SIG-M5 treated with dmso at 0.1 percent for 504 hours (cell line): Measurements from ENCODE around the gene STK35.
"Not testable (repeated sequence)": the region's sequence is repeated elsewhere in the genome, so short reads cannot be mapped to it uniquely, and the experiment has no call there.

Source experiments
- DNase-seq: peaks from one replicate; lab custom pipeline; 2025; ENCODE audit not compliant: unreplicated experiment; lab: John Stamatoyannopoulos, UW

Gene STK35

DNA sequence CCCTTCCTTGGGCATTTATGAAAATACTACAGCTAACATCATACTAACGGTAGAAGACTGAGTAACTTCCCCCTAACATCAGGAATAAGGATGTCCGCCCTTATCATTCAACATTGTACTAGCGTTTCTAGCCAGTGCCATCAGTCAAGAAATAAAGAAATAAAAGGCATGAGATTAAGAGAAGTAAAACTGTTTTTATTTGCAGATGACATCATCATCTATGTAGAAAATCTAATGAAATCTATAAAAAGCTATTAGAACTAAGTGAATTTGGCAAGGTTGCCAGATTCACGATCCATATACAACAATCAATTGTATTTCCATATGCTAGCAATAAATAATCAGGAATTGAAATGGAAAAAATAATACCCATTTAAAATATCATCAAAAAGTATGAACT is 54.6 kb downstream of the STK35 start:
- no peak for DNase-seq

DNA sequence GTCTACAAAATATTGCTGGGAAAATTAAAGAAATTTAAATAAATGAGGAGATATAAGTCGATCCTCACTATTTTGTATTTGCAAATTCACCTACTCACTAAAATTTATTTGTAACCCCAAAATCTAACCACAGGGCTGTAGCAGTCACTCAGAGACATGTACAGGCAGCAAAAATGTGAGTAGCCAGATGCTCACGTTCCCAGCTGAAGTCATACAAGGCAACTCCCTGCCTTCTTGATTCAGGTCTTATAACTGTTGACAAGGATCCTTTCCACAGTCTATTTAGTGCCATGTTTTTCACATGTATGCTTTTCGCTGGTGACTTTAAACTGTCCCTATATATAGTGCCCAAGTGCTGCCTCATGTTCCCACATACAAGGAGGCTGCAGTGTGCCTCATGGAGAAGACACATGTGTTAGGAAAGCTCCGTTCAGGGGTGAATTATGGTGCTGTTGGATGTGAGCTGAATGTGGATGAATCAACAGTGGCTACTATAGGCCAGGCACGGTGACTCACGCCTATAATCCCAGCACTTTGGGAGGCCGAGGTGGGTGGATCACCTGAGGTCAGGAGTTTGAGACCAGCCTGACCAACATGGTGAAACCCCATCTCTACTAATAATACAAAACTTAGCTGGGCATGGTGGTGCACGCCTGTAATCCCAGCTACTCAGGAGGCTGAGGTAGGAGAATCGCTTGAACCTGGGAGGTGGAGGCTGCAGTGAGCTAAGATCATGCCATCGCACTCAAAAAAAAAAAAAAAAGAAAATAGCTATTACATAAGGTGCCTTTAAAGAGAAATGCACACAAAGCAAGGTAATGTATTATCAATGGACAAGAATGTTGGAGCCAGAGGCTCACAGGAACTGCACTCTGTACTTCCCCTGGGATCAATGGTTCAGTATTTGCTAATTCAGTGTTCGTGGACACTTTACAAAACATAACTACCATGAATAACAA is 55.3 kb downstream of the STK35 start:
- no peak for DNase-seq

DNA sequence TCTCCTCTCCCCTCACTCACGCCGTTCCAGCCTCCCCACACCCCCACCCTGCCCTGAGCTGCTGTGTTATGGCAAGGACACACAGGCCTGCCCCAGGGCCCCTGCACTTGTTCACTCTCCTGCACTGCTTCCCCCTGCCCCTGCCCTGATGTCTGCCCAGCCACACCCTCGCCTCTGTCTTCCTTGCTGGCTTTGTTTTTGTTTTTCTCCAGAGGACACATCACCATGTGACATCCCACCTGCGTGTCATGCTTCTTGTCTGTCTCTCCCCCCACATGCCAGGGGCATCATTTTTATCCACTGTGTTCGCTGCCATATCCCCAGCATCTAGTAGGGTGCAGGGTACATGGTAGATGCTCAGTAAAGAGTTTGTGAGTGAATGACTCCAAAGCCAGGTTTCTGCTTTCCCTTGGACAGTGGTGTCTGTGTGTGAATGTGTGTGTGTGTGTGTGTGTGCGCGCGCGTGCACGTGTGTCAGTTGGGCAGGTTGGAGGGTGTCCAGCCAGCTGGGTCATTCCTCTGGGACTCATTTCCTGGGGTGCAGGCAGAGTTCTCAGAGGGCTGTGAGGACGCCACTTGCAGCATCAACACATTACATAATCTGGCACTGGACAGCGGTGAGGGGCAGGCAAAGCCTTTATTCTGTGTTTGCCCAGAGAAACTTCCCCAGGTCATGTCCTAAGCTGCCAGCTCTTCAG is 60.6 kb downstream of the STK35 start:
- no peak for DNase-seq

DNA sequence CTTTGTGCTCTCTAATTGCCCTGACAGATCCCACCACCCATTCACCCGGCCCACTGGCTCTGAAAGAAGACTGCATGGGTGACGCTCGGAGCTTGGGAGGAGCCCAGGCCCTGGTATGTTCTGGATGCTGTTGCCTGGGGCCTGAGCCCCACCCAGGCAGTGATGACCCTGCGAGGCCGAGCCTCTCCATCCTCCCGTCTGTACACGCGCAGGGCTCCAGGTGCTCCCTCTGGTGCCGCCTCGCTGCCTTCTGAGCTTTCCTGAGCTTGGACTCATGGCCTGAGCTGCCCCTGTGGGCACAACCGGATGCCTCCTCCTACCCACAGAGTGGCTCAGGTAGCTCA is 61.2 kb downstream of the STK35 start:
- no peak for DNase-seq

DNA sequence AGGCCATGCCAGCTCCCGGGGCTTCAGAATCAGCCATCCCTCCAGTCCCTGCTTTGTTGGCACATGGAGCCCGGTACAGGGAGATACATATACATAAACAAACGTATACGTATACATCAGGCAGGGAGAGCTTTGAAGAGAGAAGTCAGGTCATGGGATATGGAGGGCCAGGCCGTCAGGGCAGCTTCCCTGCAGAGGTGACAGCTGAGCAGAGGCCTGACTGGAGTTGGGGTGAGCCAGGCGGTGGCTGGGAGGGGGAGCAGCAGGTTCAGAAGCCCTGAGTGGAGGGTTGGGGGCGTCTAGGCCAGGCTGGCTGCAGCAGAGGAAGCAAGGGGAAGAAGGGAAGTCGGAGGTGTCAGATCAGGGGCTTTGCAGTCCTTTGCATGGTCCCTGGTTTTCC is 61.7 kb downstream of the STK35 start:
- no peak for DNase-seq

DNA sequence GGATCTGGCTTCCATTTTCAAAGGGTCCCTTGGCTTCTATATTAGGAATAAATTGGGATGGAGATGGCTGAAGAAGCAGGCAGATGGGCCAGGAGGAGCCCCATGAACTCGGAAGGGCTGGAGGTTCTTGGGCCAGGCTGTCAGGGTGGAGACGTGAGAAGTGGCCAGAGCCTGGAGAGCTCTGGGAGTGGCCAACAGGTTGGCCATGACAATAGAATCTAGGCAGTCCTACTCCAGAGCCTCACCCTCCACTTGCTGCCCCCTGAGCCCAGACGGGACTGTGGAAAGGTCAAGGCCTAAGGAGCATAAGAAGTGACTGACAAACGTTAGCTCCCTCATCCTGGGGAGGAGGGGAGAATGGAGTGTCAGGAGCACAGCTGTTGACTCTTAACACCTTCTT is 62.1 kb downstream of the STK35 start:
- no peak for DNase-seq

DNA sequence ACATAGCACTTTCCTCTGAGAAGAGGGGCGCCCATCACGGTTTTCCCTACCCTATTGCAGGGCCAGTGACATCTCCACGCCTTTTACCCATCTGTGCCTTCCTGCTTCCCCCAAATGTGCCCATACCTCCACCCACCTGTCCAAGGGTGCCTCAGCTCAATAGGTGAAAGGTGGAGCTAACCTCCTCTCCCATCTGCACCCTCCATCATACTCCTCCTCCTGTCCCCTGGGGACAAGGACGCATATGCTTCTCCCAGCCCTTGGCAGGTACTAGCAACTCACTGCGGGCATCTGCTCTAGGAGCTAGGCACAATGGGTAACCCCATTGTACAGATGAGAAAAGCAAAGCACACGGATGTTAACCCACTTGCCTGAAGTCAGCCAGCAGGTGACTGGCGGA is 62.8 kb downstream of the STK35 start:
- DNase-seq = no peak

DNA sequence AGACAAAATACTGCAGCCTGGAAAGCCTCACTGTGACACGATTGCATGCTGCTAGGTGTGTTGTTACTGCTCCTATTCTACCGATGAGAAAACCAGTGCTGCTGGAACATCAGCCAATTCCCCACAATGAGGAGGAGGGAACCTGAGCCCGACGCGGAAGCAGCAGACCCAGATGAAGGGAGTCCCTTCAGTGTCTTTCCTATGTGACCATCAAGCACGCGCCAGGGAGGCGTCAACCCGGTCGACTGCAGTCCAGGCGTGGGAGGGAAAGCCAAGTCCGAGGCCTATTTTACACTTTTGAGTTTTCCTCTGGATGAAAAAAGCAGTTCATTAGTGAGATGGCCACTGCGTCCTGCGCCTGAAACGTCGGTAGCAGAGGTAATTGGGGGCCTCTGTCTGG is 63.3 kb downstream of the STK35 start:
- no peak for DNase-seq

DNA sequence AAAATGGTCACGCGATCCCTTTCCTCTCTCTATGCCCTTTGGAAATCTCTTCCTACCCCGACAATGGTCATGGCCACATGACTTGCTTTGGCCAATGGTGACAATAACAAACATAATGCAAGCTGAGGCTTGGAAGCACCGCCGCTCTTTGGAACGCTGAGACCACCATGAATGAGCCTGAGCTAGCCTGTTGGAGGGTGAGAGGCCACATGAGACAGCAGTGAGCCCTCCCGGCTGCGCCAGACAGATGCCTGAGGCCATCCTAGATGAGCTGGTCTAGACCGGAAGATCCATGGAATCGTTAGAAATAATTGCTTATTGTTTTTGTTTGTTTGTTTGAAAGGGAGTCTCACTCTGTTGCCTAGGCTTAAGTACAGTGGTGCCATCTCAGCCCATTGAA is 64.2 kb downstream of the STK35 start:
- DNase-seq = no peak

DNA sequence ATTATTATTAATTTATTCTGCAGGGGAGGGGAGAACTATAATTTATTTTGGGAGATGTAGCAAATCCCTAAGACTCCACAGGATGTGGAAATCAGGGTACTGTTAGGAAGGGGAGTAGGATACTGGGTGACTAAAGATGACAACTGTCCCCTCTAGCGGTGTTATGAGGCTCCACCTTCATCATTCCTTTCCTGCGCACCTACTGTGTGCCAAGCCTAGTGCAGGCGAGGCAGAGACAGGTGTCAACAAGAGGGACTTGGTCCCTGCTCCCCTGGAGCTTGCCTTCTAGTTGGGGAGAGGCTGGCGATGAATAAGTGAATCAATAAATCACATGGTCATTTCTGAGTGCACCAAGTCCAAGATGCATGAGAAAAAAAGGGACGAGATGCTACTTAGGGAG is 65.5 kb downstream of the STK35 start:
- no peak for DNase-seq

DNA sequence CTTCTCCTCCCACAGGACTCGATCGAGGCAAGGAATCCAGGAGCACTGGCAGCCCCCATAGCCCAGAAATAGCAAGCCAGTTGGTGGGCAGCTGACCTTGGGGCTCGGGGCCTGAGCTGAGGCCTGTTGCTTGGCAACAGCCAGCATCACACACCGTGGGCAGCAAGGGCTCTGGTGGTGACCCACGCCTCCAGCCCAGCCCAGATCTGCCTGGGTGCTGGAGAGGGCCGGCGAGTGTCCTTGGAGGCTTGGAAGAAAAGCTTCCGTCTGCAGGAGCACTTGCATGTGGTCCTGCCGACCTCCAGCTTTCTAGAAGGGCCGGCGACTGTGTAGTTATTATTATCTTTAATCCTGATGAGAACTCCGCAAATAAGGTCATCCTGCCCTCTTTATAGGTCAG is 67.3 kb downstream of the STK35 start:
- no peak for DNase-seq

DNA sequence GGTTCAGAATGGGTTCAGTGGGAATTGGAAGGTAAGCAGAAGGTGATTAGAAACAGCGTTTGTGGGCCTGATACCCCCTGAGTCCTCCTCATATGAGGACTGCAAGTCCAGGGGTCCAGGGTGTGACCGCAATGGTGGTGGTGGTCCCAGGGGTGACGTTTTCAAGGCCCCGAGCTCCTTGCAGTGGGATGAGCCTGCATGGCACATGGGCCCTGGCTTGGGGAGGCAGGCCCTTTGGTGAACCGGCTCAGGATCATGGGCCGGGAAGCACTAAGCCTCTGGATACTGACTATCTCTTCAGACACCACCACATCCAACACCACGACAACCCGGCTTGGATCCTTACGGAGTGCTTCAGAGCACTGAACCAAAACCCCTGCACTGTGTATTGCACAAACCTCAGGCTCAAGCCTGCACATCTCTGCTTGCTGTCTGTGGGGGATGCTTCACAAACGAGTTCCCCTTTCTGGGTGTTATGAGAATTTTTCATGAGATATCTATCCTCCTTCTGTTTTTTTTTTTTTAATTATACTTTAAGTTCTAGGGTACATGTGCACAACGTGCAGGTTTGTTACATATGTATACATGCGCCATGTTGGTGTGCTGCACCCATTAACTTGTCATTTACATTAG is 67.9 kb downstream of the STK35 start:
- DNase-seq = peak; percentile 47

DNA sequence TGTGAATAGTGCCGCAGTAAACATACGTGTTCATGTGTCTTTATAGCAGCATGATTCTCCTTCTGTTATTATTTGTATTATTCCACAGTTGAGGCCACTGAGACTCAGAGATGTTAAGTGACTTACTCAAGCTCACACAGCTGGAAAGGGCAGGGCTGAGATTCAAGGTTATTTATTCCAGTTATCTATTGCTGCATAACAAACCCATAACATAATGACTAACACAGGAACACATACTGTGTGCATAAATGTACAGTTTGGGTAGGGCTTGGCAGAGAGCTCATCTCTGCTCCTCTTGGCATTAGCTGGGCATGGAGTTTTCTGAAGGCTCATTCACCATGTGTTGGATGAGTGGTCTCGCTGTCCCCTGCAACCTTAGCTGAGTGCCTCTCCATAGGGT is 68.8 kb downstream of the STK35 start:
- DNase-seq = no peak

DNA sequence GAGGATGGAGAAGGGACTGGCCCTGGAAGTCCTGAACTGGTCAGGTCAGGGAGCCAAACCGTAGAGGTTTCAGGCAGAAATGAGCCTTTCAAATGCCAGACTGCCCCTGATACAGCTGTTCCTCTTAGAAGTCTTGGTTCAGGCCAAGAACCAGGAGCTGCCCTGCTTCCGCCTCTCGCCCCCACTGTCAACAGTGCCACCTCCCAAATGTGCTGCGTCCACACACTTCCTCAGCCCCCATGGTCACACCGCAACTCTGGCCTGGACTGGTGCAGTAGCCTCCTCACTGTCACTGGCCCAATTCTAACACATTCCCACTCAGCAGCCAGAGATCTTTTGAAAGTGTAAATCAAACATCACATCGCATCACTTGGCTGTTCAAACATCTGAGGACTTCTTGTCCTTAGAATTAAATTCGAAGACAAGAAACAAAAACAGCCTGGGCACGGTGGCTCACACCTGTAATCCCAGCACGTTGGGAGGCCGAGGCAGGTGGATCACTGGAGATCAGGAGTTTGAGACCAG is 69.7 kb downstream of the STK35 start:
- DNase-seq = no peak

DNA sequence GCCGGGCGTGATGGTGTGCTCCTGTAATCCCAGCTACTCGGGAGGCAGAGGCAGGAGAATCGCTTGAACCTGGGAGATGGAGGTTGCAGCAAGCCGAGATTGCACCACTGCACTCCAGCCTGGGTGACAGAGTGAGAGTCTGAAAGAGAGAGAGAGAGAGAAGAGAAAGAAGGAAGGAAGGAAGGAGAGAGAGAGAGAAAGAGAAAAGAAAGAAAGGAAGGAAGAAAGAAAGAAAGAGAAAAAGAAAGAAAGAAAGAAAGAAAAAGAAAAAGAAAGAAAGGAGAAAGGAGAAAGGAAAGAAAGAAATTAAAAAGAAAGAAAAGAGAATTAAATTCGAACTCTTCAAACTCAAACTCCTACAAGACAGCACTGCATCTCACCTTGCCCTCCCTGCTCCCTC is 70.2 kb downstream of the STK35 start:
- DNase-seq = not testable (repeated sequence)

DNA sequence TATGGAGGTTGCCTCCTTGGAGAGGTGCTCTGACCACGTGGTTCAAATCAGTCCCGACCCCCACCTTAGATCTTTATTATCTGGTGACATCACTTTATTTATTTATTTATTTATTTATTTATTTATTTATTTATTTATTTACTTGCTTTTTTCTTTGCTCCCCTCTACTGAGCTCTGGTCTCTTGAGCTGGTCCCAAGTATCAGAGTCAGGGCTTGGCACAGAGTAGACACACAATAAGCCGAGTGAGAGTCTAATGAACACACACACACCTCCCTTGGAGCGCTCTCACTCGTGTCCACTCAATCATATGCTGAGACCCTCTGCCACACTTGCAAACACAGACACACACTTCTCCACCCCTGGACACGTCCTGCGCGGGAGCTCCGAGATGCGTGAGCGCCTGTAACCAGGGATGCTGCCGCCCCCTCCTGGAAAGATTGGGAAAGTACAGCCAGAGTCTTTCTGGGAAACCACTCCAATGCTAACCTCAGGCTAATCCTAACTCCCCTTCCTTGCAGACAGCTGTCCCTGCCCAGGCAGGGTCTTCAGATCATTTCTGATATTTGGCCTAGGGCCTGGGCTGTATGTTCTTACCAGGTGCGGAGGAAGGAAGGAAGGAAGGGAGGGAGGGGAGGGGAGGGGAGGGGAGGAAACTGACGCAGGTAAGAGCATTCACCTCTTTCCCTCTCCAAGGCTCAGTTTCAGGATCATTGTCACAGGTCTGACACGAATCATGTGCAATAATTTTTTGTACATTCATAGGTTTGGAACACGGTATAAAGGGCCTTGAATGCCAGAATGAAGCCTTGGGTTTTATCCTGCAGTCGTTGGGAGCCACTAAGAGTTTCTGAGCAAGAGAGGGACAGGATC is 70.9 kb downstream of the STK35 start:
- DNase-seq = peak; percentile 55

DNA sequence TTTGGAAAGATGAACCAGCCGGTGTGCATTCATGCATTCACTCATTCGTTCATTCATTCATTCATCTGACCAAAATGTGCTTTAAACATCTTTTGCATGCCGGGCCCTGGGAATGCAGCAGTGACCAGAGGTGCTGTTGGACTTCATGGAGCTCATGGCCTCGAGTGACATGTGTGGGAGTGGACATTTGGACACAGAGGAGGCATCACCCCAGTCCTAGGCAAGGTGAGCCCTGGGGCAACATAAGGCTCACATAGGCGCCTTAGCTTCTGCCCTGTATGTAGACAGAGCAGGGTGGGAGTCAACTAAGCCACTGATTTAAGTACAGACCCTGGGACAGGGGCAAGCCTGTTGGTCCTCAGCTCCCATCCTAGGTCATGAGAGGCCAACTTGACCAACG is 71.6 kb downstream of the STK35 start:
- DNase-seq = no peak

DNA sequence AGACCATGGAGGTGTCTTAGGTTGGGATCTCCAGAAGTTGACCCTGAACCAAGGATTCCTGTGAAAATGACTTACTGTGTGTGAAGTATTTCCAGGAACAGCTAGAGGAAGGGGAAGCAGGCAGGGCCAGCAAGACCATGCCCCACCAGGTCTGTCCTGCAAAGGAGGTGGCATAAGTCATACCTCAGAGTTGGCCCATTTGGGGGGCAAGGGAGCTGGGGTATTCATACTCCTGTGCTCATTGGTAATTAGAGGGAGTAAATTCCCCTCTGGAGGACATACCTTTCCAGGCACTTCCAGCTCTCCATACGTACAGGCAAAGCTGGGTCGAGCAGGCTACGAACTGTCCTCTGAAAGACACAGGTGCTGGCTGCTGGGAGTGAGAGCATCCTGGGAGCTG is 72.4 kb downstream of the STK35 start:
- DNase-seq = no peak

DNA sequence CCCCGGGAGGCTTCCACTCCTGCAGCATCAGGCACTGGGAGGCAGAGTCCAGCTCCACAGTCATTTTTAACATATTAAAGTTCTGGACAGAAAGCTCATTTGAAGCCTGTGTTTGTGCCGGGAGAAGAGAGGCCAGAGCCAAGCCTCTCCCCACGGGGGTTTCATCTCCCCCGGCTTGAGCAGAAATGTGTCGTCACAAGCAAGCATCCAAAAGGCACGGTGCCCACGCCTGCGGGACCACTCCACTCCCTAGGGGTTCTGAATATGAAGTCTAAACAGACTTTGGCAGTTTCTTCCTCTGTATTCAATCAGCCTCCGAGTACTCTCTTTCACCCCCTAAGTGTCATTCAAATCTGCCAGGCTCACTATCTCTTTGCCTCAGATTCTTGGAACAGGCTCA is 75.3 kb downstream of the STK35 start:
- no peak for DNase-seq

DNA sequence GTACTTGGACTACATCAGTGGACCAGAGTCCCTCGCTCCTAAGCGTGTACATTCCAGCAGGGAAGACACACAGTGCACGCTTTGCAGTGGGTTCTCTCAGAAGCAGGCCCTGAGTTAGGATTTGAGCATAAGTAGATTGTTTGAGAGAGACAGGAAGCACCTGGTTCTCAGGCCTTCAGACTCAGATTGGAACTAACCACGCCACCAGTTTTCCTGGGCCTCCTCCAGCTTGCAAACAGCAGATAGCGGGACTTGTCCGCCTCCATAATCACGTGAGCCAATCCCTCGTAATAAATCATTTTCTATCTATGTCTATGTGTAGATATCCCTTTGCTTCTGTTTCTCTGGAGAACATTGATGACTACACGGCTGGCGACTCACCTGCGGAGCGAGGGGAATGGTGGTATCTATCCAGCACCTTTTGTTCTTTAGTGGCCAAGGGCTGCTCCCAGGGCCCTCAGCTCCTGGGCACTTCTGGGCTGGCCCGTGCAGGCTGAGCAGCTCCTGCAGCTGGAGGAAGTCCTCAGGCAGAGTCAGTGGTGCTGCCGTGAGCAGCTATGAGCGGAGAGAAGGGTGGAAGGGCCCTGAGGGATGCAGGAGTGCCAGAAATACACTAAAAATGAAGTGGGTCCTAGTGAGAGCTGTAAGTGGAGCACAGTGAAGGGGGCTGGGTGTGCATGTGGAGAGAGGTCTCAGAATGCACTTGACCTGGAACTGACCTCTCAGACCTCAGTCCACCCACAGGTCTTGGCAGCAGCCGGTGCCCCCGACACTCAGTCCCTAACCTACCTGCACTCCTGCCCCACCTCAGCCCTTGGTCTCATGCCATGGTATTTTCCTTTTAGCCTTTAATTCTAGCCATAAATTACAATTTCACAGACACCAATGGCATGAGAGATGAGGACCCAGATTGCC is 76.9 kb downstream of the STK35 start:
- no peak for DNase-seq
